HFF-Myc (cell line): Measurements from ENCODE around the gene PHLDA3.

Experiments
- DNase-seq: peaks from one replicate; pipeline ENCODE4 v3.0.0-alpha.2; 2011; ENCODE audit warnings: low read depth; ENCODE audit errors: extremely low read depth
- H3K4me3 ChIP-seq: replicated peaks from 2 replicates; pipeline ENCODE4 v1.5.1; 2011; ENCODE audit warnings: low read depth, mild to moderate bottlenecking, control low read depth, low read length
- TF ChIP-seq, protein P1 (sequence below): IDR thresholded peaks from 2 replicates; pipeline ENCODE4 v1.5.1; 2012; ENCODE audit warnings: mild to moderate bottlenecking, low read depth, low read length, control low read depth; ENCODE audit errors: missing control alignments

Gene PHLDA3

DNA sequence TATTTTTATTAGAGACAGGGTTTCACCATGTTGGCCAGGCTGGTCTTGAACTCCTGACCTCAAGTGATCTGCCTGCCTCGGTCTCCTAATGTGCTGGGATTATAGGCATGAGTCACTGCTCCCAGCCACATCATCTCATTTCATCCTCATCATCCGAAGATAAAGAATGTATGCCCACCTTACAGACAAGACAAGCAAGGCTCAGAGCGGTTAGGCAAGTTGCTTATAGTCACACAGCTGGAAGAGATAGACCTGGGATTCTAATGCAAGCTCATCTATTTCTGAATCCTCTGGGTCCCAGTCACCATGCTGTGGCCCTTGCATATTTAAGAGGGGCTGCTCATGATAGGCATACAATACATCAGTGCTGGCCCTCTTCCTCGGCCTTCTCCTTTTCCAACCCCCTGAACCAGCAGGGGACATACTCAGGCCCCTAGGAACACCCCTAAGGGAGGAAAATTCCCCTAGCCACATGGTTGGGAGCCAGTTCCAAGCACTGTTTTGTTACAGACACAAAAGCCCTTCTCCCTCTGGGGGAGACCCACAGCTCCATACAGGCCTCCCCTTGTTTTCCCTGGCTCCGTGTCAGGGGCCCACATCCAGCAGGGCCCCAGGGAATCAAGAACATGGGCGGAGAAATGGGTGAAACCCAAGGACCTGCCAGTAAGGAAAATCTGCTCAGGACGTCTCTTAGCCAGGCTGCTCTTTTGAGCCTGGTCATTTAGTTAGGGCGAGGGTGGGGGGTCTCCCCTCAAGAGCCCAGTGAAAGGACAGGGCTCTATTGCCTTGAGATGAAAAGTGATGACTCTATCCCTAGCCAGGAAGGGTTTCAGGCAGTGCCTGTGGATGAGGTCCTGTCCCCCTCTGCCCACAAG, 31.0 kb upstream of the PHLDA3 start:
- no peak overlapping the region for H3K4me3 ChIP-seq
- TF ChIP-seq, protein P1, sequence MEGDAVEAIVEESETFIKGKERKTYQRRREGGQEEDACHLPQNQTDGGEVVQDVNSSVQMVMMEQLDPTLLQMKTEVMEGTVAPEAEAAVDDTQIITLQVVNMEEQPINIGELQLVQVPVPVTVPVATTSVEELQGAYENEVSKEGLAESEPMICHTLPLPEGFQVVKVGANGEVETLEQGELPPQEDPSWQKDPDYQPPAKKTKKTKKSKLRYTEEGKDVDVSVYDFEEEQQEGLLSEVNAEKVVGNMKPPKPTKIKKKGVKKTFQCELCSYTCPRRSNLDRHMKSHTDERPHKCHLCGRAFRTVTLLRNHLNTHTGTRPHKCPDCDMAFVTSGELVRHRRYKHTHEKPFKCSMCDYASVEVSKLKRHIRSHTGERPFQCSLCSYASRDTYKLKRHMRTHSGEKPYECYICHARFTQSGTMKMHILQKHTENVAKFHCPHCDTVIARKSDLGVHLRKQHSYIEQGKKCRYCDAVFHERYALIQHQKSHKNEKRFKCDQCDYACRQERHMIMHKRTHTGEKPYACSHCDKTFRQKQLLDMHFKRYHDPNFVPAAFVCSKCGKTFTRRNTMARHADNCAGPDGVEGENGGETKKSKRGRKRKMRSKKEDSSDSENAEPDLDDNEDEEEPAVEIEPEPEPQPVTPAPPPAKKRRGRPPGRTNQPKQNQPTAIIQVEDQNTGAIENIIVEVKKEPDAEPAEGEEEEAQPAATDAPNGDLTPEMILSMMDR = no peak
- DNase-seq = no peak

DNA sequence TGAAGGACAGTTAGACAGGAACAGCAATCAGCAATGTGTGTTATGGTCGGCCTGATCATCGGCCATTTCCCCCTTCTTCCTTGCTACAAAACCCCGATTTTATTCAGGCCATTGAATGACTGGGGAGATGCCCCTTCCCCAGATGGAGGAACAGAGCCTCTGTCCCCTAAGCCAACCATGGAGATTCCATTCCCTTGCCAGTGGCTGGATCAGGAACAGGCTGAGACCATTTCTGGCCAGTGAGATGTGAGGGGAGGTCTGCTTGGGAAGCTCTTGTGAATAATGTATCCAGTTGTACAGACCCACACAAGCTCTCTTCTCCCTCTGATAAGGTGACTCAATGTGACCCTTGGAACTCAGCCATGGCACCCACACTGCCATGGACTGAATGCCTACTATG, 30.2 kb upstream of the PHLDA3 start:
- TF ChIP-seq, protein P1 = no peak
- no peak for DNase-seq
- no peak overlapping the region for H3K4me3 ChIP-seq

DNA sequence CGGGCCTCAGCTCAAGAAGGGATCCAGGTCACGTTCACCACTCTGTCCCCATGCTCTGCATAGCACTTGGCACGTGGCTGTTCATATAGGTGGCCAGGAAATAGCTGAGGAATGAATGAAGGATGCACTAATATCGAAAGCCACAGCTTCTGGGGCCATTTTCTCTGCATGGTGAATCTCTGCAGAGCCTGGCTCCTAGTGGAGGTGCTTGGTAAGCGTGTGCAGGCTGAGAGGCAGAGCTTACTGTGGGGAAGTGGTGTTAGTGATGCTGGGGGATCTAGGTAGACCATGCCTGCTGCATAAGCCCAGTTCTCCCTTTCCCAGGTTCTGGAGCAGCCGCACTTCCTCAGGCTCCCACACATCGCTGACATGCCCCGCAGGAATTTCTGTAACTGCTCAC, 29.6 kb upstream of the PHLDA3 start:
- H3K4me3 ChIP-seq = no peak overlapping the region
- TF ChIP-seq, protein P1 = no peak
- DNase-seq = no peak

DNA sequence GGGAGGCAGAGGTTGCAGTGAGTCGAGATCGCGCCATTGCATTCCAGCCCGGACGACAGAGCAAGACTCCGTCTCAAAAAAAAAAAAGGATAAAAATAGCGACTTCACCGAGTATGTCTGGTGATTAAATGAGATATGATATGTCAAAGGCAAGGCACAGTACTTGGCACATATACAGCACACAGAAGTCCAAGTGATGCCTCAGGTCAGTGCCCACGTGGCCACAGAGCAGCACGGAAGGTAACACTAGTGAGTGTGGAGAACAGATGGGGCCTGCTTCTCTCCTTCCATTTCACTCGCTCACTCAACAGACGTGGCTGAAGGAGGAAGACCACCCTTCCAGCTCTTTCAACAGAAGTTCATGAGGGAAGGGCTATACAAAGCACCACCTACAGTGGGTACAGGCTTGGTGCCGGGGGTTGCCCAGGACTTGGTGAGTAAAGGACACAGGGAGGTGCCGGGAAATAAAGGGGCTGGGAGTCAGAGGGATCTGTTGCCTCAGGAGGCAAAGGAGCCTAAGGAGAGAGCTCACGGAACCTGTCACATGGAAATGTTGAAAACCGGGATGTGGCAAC, 29.0 kb upstream of the PHLDA3 start:
- no peak overlapping the region for H3K4me3 ChIP-seq
- DNase-seq = no peak
- TF ChIP-seq, protein P1 = no peak

DNA sequence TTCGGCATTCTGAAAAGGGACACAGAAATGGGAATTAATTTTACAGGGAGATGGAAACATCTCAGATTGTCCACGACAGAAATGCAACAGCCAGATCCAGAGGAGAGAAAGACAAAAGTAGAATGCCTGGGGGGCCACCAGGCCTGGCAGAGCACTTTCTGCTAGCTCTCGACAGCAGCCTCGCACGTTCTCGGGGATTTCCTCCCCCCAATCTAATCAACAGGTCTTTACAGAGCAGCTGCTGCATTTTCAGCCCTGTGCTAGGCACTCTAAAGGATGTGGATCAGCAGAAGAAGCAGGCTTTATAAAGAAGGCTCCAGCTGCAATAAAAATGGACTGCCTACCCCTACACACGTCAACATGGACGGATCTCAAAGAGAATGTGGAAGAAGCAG, 27.3 kb upstream of the PHLDA3 start:
- H3K4me3 ChIP-seq = no peak overlapping the region
- TF ChIP-seq, protein P1 = no peak
- DNase-seq = no peak

DNA sequence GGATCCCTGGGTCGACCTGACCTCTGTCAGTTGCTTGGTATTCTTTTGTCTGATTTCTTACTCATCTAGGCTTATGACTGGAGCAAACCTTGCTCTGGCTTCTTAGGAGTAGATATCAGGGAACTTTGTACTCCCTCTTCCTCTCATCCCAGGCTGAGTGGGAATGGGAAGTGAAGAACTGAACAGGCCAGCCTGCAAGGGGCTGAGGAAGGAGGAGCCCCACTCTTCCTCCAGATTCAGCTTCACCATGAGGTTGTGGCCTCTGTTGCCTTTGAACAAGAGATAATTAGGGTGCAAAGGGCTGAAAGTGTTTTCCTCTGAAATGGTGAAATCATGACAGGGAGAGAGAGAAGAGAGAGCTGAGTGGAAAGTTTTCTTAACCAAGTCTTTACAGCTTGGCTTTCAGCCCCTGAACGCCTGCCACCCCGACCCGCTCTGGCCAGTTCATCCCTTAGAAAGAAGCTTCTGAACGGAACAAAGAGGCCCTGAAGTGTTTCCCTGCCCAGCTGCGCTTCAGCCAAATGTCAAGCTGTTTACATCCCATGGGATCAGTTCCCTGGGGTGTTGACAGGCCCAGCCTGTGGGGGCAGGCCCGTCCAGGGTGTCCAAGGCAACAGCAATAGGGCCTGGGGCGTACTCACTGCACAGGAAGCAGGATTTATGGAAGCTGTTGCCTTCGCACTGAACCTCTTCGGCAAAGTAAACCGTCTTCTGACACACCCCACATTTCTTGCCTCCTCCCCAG, 26.7 kb upstream of the PHLDA3 start:
- TF ChIP-seq, protein P1 = no peak
- no peak overlapping the region for H3K4me3 ChIP-seq
- no peak for DNase-seq
